Ovary (tissue), 3 donors: ENCODE measurements around the gene CDC42EP1.
"Not testable (repeated sequence)": the region's sequence is repeated elsewhere in the genome, so short reads cannot be mapped to it uniquely, and the experiment has no call there.

Experiments
- CTCF ChIP-seq, 3 donors: fragments of 450-650 bp in 2 of 3; fragments of 200-600 bp in 1 of 3; IDR thresholded peaks; one replicate each; pipeline versions ENCODE4 v1.5.1 to v1.8.0; 2016 to 2022; ENCODE audit warnings: antibody characterized with exemption in 3 of 3, mild to moderate bottlenecking in 1 of 3
- EP300 ChIP-seq: sonication (generic); formaldehyde crosslinking; IDR thresholded peaks from one replicate; pipeline ENCODE4 v1.6.1; 2017; ENCODE audit warnings: antibody characterized with exemption
- POLR2A ChIP-seq: fragments of 450-650 bp; IDR thresholded peaks from one replicate; pipeline ENCODE4 v1.6.1; 2017; ENCODE audit warnings: antibody characterized with exemption, mild to moderate bottlenecking, moderate library complexity
- donor health status: DM: no; HTN: no; CAD: no.

- not testable (repeated sequence) for TF ChIP-seq CTCF (IDR thresholded peaks at IDR 0.05); POLR2A; EP300
Measured at GRCh38 chr22:37602546-37603277, 42.4 kb downstream of the CDC42EP1 start.
